Retinal pigment epithelial cell (primary cell): ENCODE data around the gene VEZT.

Experiments used
- DNase-seq: peaks from one replicate; pipeline ENCODE4 v3.0.0-alpha.2; 2010; ENCODE audit warnings: low read depth
- H3K4me3 ChIP-seq: 2 replicates; pipeline ENCODE4 v1.5.1; 2011; ENCODE audit warnings: mild to moderate bottlenecking, low read length, control low read depth, moderate library complexity
- CTCF ChIP-seq: conservative IDR thresholded peaks from 2 replicates; pipeline ENCODE4 v1.5.1; 2011; ENCODE audit warnings: low read depth, low read length, control low read depth, inconsistent platforms

VEZT gene

DNA sequence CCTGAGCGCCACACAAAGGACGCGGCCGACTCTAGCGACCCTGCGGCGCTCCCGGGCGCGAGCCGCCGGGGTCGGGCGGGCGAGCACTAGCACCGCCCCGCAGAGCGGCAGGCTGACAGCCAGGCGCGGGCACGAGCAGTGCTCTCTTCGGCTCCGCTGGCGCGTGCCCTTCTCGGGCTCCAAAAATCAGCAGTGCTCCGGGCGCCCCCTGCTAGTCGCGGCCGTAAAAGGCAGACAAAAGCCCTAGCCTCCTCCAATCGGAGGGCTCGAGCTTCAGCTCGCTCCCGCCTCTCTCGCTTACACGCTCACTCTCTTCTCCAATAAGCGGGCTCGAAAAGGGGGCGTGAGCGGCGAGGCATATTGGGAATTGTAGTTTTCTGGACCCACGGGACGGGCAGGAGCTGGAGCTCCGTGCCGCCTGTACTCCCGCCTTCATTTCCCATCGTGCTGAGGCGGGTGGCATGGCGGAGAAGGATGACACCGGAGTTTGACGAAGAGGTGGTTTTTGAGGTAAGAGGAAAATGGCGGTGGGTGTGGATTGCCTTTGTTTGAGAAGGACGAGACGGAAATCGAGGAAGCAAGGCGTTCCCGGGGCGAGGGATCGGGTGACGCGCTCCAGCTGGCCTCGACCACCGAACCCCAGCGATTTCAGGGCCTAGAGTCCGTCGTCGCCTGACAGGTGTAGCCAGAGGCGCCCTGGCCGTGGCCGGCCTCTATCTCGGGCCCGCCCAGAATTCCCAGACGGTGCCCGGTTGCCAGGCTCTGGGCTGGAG lies at the start of gene VEZT, which contains the start of gene FGD6:
Gene VEZT, plus strand, starts transcription at position 431 of the 773 bp plus-strand sequence. Its CDS starts 44 bp downstream, at position 475.
Gene FGD6, minus strand, starts transcription at position 91 of the 773 bp plus-strand sequence. CDS start 227 bp downstream, outside the sequence.
- H3K4me3 ChIP-seq = peak within 1 kb of the TSS; percentile 90
- peak; percentile 58 for TF ChIP-seq CTCF
- peak; percentile 97 for DNase-seq

DNA sequence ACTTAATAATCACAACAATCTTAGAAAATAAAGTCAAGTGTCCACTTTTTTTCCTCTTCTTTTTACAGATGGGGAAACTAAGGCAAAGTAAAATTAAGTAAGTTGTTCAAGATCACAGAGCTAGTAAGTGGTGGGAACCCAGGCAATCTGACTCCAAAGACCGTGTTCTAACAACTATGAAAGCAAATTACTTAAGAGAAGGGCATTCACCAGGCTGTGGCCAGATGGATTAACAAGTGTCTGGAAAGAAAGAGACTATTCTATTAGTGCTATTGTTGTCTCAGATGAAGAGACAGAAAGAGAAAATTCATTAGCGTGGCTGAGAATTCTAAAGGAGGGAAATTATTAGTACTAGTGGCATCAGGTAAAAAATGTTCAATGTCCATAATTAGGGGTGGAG lies 48.9 kb upstream of the VEZT start:
- DNase-seq = peak; percentile 55
- TF ChIP-seq CTCF = no peak
- H3K4me3 ChIP-seq = no peak overlapping the region

DNA sequence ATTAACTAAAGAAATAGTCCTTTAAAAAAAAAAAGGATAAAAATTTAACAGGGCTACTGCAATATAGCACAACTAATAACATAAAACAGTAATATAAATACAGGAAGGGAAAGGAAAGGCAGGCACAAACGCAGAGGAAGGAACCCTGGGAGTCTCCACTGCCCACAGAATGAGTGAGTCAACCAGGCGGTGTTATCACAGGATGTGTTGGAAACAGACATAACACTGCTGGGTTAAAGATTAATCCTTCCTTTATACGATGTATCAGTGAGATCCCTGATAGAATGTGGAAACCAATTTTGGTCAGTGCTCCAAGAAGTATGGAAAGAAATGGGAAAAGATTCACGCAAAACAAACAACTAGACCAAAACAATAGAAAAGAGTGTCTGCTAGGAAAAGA lies 48.2 kb upstream of the VEZT start:
- DNase-seq = peak; percentile 65
- no peak overlapping the region for H3K4me3 ChIP-seq
- no peak for TF ChIP-seq CTCF

DNA sequence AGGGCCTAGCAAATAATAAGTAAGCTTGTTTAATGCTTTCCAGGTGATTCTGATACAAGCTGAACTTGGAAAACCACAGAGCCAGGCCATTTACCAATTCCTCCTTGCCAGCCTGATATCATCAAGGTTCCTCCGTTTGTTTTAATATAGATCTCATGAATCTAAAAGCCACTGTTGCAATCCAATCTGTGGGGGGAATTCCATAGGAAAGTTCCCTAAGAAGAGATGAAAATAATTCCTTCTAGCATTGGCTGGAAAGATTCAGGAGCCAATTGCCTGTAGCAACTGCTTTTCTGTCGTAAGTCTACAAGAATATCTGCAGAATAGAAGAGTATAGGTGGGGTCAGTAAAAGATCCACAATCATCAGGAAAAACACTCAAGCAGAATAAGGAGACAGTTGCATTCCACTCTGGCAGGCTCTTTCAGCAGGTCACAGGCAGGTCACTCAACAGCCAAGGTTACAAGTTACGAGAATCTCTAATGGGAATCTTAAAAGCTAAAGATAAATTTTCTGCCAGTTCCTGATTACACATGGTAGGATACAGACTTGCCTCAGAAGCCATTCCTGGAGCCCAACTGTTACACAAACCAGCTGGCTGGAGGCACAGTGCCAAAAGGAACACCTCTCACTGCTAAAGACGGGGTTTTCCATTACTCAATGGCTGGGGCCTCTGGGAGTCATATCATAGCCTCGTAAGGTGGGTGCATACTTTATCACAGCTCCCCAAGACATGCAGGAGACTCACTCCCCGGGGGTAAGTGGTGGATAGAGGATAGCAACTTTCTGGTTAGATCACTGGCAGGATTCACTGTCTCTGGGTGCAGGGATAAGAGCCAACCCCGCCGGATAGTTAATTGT lies 44.0 kb upstream of the VEZT start:
- TF ChIP-seq CTCF = no peak
- DNase-seq = no peak
- no peak overlapping the region for H3K4me3 ChIP-seq

DNA sequence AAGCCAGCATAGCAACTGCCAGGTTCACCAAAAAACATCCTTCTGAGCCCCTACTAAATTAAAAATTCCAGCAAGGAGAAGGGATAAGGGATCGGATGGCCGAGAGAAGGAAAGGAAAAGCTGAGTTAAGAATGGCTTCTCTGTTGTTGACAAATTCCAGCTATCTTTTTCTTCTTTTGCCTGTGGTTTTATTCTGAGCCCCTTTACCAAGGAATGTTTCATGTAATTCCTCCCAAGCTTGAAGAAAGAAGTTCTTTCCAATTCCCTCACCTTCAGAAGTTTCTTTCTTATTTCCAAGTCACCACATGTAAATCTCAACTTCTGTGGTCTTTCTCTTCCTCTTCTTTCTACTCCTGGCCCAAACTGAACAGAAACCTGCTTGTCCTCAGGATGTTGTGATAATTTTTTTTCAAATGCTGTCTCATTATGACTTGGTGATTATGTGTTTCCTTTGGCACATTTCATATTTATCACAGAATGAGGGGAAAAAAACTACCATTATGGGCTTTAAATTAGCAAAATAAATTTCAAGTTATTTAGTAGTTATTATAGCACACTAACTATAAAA lies 40.3 kb upstream of the VEZT start:
- no peak overlapping the region for H3K4me3 ChIP-seq
- no peak for TF ChIP-seq CTCF
- DNase-seq = no peak

DNA sequence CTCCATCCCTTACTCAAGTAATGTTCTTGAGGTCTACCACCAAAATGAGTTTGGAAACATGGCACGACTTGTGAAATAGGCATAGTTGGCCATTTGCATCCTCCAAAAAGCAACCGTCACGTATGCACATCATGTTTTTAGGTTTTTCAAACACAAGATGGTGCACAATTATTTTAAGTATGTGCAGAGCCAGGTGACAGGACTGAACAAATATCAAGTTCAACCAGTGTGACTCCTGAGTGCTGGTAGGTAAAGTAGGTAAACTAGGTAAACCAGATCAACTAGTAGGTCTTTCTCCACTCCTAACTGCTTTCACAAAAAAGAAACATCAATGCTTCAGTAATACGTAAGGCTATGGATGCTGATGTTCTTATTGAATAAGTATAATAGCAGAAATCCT lies 39.5 kb upstream of the VEZT start:
- no peak for TF ChIP-seq CTCF
- DNase-seq = no peak
- no peak overlapping the region for H3K4me3 ChIP-seq
